Mucosa of gallbladder (tissue), 1 donor: ENCODE measurements around the gene IGIP. TPM values are rescaled to one million over a fixed set of nuclear protein-coding genes. Genes with fewer than 3 reads are reported as not detected.

Experiments used
- DNase-seq: peaks from one replicate; pipeline ENCODE4 v3.0.0-alpha.2; 2020; ENCODE audit warnings: low spot score
- total RNA-seq: library from RNA; stranded (reverse); gene quantifications from one replicate; pipeline ENCODE4 v1.2.1, GENCODE V29; 2021
- donor health status: DM: no; HTN: no; CAD: no.

Gene IGIP
- total RNA-seq, 1 donor from 2014 or later, result 17.6 TPM

DNA sequence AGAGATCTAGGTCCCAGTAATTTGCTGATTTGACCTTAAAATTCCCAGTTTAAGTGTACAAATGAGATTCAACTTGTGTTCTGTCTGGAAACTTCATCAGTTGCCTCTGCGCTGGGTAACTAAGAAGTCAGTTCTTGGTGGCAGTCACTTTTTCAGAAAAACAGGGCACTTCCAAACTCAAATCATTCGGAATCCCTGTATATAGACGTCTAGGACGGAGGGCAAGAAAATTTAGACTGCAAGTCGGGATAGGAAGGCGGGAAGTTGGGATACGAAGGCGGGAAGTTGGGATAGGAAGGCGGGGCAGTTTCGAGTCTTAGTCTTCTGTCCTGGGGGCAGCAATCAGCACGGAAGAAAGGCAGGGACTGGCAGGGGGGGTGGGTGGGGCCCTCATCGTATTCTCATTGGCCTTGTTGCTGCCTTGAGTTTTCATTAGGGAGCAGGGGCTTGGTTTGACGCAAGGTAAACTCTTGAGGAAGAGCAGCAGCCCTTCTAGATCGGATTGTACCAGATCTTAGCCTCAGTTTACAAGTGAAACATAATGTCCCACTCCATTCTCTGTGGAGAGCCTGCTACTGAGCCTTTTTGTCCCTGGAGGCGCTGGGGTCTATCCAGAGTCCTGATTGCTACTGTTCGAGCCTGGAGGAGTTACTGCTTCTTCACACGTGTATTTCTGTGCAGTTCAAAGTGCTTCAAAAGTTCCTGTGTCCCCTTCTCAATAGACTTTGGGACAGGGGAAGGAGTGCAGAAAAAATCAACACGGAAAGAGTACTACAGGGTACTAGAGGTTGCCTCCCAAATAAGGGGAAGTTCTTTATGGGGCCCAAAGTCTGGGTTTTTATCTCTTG, 14.5 kb upstream of the IGIP start:
- DNase-seq, result no peak

DNA sequence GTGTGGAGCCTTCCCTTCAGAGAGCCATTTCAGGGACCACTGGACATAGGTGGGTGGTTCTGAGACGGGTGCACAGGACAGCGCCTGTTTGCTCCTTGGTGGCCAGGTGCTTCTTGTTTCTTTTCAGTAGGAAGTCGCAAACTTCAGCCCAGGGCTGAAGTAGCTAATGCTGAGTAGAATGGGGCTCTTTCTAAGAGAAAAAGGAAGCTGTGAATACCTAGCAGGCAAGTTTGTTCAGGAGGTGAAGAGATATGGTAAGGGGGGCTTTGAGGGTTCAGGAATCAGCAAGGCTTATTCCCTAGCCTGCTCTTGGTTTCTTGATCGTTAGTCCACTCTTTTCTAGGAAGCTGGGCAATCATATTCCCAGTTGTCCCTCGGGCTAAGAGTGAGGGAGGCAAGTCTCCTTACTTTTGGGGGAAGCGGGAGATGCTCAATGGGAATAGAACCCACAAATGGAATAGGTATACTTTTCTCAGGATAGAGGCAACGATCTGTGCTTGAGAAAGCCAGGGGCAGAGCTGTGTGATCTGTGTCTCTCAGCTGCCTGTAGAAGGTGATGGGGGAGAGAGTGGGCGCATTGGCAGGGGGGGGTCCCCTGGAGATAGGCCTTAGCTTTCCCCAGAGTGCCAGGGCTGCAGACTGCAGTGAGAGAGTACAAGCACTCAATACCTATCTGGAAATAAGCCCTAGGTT, 13.7 kb upstream of the IGIP start:
- no peak for DNase-seq

DNA sequence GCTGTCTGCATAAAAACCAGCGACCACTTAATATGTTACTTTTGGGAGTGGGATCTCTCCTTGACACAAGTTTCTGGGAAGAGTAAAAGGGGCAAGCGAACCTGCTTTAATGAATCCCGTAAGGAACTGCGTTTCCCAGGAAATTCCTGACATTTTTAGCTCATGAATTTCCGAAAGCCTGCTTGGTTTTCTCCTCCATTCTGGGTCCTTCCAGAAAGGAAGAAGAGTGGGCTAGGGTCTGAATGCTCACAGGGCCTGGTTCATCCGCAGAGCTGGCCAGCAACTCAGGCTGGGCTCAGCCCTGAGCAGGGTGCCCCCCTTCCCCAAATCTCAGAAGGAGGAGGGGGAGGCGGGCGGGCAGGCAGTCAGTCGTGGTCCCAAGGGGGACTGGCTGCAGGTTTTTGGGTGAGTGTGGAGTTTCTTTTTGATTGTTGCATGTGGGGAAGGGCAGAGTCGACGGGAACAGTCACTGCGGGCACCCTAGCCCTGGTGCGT, 13.0 kb upstream of the IGIP start:
- DNase-seq, result no peak

DNA sequence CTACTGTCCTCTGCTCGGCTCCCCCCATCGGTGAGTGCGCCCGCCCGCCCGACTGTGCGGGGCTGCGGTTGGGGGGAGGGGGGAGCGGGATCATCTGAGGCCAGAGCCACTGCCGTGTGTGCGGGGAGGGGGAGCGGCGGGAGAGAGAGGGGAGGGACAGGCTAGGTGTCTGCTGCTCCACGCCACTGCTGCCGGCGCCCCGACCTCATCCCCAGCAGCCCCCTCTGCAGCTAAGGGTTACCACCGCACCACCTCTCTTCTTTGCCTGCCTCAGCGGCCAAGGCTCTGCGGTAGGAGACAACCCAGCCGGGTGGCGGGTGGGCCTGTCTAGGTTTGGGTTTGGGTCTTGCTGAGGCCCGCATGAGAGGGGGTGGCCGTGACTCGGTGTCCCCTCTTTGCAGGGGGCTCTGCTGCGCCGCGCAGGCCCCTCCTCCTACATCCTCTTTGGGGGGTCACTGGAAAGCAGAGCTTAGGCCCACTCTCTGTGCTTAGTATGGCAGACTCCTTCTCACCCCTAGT, 12.5 kb upstream of the IGIP start:
- no peak for DNase-seq

DNA sequence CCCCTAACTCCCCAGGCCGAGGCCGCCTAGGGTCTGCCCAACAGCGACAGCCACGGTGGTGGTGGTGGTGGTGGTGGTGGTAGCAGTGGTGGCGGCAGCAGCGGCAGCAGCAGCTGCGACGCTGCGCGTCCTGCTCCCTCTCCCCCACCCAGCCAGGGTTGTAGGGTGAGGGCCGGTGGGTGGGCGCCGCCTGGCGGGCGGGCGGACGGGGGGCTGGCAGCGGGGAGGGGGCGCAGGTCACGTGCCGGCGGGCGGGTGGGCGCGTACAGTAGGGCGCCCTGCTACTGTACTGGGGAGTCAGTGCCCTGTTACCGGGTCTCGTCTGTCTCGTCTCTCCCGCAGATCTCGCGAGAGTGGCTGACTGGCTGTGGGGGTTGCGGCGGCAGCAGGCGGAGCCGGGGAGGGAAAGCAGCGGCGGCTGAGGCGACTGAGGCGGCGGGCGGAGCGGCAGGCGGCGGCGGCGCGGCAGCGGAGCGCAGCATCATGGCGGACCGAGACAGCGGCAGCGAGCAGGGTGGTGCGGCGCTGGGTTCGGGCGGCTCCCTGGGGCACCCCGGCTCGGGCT, 12.0 kb upstream of the IGIP start, which contains the start of gene PURA:
TSS of gene PURA (plus strand) at position 411 of the 565 bp plus-strand sequence. CDS start at position 484, 73 bp downstream.
- peak; percentile 97 for DNase-seq

DNA sequence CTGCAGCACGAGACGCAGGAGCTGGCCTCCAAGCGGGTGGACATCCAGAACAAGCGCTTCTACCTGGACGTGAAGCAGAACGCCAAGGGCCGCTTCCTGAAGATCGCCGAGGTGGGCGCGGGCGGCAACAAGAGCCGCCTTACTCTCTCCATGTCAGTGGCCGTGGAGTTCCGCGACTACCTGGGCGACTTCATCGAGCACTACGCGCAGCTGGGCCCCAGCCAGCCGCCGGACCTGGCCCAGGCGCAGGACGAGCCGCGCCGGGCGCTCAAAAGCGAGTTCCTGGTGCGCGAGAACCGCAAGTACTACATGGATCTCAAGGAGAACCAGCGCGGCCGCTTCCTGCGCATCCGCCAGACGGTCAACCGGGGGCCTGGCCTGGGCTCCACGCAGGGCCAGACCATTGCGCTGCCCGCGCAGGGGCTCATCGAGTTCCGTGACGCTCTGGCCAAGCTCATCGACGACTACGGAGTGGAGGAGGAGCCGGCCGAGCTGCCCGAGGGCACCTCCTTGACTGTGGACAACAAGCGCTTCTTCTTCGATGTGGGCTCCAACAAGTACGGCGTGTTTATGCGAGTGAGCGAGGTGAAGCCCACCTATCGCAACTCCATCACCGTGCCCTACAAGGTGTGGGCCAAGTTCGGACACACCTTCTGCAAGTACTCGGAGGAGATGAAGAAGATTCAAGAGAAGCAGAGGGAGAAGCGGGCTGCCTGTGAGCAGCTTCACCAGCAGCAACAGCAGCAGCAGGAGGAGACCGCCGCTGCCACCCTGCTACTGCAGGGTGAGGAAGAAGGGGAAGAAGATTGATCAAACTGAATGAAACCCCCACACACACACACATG, 11.2 kb upstream of the IGIP start:
- peak; percentile 61 for DNase-seq

DNA sequence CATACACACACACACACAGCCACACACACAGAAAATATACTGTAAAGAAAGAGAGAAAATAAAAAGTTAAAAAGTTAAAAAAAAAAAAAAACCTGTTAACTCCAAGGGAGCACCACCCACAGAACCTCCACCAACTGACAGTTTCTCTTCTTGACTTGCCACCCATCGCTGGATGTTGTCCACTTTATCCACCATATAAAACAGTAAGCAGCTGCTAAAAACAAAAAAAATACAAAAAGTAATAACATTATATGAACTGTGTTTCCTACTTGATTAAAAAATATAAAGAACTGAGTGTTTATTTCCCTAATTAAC, 10.6 kb upstream of the IGIP start:
- no peak for DNase-seq

DNA sequence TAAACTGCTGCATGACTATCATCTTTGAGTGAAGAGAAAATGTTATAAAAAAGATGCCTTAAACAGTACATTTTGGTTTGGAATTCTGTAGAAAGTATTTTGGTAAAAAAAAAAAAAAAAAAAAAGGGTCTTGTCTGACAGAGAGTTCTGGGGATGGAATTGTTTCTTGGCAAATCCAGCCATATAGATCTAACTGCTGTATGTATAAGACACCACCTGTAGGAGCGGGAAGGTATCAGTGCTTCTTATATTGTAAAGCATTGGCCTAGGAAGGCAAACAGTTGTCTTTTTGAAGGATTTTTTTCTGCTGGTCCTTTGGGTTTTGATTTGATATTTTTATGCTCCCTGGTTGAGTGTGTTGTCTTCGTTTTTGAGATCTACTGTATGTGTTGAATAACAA, 9.0 kb upstream of the IGIP start:
- DNase-seq, result no peak

DNA sequence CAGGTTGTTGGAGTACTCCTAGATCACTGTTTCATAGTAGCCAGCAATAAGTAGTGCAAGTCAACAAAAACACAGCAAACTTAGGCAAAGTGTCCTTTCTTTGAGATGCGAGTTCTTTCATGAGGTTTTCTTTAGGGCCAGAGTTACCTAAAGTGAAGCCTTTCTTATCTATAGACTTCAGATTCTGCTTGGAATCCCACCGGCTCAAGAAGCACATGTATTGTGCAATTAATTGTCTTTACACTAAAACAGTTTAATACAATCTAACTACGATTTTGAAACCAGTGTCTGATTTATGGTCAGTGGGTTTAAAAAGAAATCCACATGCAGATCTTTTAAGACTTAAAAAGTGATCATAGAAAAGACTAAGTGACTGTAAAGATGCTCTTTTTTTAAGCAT, 8.2 kb upstream of the IGIP start:
- no peak for DNase-seq

DNA sequence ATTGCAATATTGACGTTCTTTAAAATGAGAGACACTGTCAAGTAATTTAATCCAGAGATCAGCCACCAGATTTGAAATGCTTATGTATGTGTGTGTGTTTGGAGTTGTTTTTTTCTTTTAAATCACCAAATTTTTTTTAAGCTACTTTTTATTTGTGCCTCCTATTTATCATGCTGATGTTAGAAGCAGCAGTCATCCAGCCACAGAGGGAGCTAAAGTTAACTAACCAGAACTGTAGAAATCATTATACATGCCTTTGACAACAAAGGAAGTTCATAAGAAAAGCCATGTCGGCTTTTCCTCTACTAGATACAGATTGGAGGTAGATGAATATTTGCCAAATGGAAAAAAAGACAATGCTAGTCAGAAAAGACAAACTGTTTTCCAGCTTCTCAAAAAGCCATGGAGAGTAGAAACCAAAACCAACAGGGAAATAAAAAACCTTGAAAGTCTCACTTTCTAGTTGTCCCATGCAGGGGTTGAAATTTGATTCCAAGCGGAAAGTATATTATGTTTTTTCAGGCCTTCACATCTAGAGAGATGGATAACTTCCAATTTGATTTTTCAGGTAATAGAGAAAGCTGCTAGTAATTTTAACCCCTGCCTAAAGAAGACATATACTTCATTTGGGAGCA, 7.3 kb upstream of the IGIP start:
- DNase-seq, result no peak

DNA sequence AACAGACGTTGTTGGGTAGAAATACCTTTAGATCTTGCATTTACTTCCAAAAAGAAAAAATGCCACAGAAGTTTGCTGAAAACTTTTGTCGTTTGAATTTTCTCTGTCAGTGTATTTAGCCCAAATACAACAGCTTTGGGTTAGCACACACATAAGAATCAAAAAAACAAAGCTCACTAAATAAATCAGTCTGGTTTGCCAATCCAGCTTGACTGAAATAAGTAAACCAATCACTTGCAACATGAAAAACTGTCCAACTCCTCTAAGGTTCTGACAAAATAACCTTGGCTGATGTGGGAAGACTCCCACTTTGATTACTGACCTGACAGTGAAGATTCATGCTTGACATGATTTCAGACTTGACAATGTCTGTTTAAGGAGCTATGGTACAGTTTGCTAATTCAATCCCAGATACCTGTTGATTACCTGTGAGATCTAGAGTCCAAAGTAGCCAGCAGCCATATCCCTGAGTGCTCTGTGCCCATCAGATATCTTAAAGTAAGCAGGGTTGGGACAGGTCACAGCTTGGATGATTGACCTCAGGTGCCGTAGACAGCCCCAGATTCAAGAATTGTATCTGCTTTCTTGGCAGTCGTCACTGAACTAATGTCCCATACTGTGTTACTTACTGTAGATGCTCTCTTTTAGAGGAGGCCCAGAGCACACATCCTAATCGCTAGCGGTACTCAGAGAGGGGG, 727 bp downstream of the IGIP start:
- DNase-seq, result no peak

DNA sequence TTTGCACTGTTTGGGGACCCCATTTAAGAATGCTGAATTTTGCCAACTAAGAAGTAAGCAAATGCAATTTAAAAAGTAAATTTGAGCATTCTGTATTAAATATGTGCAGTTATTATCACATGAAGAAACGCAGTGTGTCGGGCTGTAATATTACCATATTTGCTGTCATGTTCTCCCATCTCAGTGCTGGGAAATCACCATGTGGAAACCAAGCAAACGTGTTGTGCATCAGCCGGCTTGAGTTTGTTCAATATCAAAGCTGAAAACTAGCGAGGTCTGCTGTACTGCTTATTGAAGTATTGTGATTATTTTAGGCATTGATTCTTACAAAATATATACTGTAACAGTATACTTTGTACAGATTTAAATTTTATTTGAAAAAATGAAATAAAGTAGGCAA, 2.6 kb downstream of the IGIP start:
- DNase-seq, result no peak

DNA sequence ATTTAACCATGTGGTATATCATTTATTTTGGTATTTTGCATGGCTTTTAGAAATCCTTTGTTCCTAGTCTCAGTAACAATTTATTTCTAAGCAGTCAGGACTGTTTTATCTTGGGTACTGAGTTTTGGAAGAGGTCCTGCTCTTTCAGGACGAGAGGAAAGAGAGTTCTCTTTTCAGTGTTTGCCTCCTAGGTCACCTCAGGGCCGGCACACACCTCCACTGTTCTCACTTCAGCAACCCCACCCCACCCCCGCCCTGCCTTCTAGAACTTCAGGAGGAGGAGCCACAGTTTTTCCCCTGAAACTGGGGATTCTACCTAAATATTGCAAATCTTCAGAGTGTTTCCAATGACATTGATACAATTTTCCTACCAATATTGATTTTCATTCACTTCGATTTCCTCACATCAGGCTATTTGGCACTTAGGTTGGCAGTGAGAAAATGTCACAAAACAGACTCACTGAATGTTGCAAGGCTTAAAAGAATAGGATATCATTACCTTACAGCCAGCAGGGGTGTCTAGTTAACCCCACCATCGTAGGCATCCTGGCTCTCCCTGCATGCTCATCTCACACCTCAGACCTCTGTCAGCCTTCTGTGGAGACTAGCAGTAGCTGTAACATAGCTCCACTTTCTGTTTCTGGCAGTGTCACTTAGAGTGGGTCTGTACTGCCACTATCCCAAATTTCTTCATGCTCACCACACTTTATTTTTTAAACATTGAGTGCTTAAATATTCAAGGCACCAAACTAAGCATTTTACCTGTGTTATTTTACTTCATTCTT, 5.4 kb downstream of the IGIP start:
- no peak for DNase-seq

DNA sequence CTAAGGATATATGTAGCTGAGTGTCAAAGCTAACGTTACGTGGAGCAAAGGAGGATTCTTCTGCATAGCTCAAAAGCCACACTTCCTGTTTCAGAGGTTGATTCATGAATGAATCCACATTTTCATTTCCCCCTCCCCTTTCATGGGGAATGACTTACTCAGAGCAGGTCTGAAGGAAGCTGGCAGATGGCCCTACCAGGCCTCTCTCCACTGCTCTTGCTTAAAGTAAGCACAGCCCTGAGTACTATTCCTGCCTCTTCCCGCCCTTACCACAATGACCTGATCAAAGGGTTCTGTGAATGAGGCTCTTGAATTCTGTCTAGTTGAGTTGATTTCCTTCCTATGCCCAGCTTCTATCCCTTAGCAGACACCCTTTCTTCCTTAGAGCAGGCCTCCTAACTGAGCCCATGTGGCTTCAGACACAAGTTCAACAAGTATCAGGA, 6.3 kb downstream of the IGIP start:
- no peak for DNase-seq

DNA sequence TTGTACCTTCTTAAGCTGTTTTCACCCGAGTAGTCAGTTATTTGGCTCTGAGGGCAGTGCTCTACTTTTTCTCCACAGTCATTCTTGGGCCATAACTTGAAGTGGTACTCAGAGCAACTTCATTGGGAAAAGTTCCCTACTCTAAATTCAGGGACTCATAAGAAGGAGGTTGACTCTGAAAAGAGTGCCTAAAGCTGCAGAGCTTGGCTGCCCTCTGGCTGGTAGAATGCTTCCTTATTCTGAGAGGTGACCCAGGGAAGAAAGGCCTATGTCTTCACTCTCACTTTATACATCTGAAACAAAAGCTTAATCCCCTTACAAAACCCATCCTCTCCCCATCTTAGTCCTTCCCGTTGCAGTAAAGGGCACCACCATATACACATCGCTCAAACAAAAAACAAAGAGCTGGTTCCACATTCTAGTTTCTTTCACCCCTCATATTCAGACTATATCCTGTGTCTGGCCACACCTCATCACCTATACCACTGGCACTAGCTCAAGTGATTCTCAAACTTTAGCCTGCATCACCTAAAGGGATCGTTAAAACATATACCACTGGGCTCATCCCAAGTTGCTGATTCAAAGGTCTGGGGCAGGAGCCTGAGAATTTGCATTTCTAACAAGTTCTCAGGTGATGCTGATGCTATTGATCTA, 7.9 kb downstream of the IGIP start:
- no peak for DNase-seq

DNA sequence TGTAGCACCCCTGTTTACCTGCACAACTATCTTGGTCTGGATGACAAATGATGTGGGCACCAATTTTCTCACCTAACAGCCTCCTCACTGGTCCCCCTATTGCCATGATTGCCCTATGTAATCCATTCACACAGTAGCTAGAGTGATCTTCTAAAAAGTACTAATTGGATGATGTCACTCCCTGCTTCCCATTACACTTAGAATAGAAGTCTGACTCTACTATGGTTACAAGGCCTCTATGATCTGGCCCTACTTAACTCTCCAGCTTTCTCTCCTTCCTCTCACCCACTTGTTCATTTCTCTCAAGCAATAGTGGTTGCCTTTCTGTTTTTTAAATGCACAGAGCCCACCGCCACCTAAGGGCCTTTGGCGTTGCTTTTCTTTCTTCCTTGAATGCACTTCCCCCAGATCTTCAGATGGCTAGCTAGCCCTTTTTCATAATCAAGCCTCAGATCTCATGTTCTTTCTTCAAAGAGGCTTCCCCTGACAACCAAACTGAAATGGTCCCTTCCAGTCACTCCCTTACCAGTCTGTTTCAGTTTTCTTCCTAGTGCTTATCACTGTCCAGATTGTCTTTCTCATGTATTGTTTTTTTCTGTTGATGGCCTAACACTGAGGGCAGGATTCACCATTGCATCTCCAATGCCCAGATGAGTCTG, 8.7 kb downstream of the IGIP start:
- DNase-seq, result no peak

DNA sequence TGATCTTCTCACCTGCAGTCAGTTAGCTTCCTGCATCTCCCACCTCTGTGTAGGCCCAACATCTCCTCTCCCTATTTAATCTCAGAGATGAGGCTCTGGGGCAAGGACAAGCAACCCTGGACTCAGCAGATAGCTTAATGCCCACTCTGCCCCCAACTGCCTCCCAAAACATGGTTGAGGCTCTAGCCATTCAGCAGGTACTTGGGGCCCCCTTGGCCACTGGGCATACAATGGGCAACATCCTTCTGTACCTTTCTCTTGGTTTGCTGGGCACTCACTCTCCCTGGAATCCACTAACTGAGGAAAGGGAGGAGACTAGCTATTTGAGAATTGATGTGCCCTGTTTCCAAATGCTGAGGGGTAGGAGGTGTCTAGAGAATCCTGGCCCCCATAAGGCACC, 9.4 kb downstream of the IGIP start:
- no peak for DNase-seq

DNA sequence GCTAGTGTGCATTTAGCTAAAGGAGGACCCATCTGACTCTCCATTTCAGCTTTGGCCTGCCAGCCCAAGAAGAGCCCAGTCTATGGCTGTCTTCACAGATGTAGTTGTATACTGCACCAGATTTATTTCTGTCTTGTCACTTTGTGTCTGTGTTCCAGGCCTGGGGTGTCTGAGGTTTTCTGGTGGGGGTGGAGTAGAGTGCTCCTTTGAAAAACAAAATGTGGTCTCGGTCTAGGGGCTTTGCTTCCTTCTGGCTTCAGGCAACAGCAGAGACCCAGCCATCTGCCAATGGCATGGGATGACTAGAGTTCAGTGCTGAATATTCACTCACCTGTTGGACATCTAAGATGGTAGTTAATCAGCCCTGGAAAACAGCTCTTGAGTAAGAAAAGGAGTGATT, 10.9 kb downstream of the IGIP start:
- DNase-seq, result no peak

DNA sequence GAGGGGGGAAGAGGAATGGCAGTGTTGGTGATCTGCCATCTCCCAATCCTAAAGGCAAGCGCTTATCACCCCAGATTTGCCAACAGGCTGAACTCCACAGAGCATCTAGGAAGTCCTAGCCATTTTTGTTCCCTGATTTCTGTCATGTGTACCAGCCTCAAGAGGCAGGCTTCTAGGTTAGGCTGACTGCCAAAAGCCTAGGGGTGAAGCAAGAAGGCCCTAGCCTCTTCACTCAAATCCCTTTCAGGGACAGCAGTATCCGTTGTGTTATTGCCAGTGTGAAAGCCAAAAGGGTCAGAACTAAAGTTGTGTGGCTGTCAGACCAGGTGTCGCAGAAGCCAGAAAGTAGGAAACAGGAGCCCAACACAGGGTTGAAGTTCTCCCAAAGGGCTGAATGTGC, 14.7 kb downstream of the IGIP start:
- DNase-seq, result no peak
